Loucy (cell line): ENCODE measurements around the gene BANP.

Source experiments
- H2AFZ ChIP-seq: fragments of 200-600 bp; sonication (generic); 2 replicates; pipeline ENCODE4 v1.6.0; 2016; ENCODE audit warnings: antibody characterized with exemption, mild to moderate bottlenecking, low read length, moderate library complexity
- H3F3A ChIP-seq: fragments of 200-600 bp; 2 replicates; pipeline ENCODE4 v1.6.0; 2016; ENCODE audit warnings: antibody characterized with exemption, low read depth, mild to moderate bottlenecking
- H3K27me3 ChIP-seq: fragments of 200-600 bp; sonication (generic); 2 replicates; pipeline ENCODE4 v1.6.1; 2014; ENCODE audit warnings: low read length, mild to moderate bottlenecking; ENCODE audit not compliant: insufficient read depth, poor library complexity, severe bottlenecking
- H3K36me3 ChIP-seq: fragments of 200-600 bp; sonication (generic); 2 replicates; pipeline ENCODE4 v1.6.1; 2016; ENCODE audit warnings: low read length; ENCODE audit not compliant: insufficient read depth
- H3K4me1 ChIP-seq: fragments of 200-600 bp; sonication (generic); 2 replicates; pipeline ENCODE4 v1.5.1; 2014; ENCODE audit warnings: low read length, mild to moderate bottlenecking; ENCODE audit not compliant: insufficient read depth, poor library complexity, severe bottlenecking
- H3K4me2 ChIP-seq: fragments of 200-600 bp; sonication (generic); 2 replicates; pipeline ENCODE4 v1.6.0; 2014; ENCODE audit warnings: antibody characterized with exemption, low read length, low read depth, mild to moderate bottlenecking; ENCODE audit not compliant: poor library complexity, severe bottlenecking
- H3K4me3 ChIP-seq: fragments of 200-600 bp; sonication (generic); 2 replicates; pipeline ENCODE4 v1.5.1; 2014; ENCODE audit warnings: low read length, mild to moderate bottlenecking, mixed read lengths; ENCODE audit not compliant: poor library complexity, severe bottlenecking
- H3K79me2 ChIP-seq: fragments of 200-600 bp; sonication (generic); 2 replicates; pipeline ENCODE4 v1.6.1; 2014; ENCODE audit warnings: low read length; ENCODE audit not compliant: insufficient read depth
- H3K9ac ChIP-seq: fragments of 200-600 bp; sonication (generic); 2 replicates; pipeline ENCODE4 v1.6.0; 2014; ENCODE audit warnings: mild to moderate bottlenecking, low read depth, low read length, moderate library complexity; ENCODE audit not compliant: poor library complexity, severe bottlenecking
- H3K9me2 ChIP-seq: fragments of 200-600 bp; sonication (generic); replicated peaks from 2 replicates; pipeline ENCODE4 v1.6.1; 2016; ENCODE audit warnings: low read depth, low read length, mixed read lengths
- H3K9me3 ChIP-seq: fragments of 200-600 bp; sonication (generic); 2 replicates; pipeline ENCODE4 v1.6.1; 2014; ENCODE audit warnings: mild to moderate bottlenecking, antibody characterized with exemption, low read length, low read depth; ENCODE audit not compliant: insufficient read depth
- H4K20me1 ChIP-seq: fragments of 200-600 bp; sonication (generic); 2 replicates; pipeline ENCODE4 v1.6.0; 2014; ENCODE audit warnings: antibody characterized with exemption, low read length, mild to moderate bottlenecking; ENCODE audit not compliant: insufficient read depth, poor library complexity, severe bottlenecking
- EZH2phosphoT487 ChIP-seq: fragments of 200-600 bp; IDR thresholded peaks from 2 replicates; pipeline ENCODE4 v1.6.1; 2018; ENCODE audit warnings: antibody characterized with exemption, mild to moderate bottlenecking, moderate library complexity, borderline replicate concordance
- TF ChIP-seq, protein P1 (sequence below): fragments of 200-600 bp; sonication (generic); conservative IDR thresholded peaks from 2 replicates; pipeline ENCODE4 v1.5.1; 2014; ENCODE audit warnings: mild to moderate bottlenecking, antibody characterized with exemption, low read length

BANP gene

DNA sequence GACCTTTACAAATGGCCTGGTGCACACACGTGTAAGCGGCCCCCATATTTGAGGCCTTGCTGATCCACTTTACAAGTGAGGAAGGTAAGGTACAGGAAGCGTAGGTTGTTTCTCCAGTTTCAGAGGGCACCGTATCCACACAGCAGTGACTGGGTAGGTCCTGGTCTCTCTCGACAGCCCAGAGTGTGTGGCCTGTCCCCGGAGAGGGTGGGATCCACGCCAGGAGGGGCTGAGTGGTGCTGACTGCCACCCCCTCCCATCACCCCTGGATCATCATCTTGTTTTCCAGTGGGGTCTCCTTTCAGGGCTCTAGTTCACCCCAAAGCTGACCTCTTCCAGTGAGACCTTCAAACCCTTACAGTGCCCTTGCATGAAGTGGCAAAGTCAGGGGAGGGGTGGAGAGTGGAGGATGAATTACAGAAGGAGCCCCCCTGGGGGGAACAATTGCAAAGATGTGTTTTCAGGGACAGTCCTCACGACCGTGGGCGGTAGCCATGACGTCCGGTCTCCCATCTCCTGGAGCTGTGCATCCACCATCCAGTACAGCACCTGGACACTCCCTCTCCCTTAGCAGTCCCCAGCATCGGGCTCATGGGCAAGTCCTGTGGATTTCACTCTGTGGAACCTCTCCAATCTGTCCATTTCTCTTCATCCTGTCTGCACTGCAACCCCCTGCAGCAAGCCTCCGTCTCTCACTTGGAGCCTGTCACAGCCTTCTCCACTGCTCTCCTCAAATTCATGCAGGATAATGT, 4.5 kb upstream of the BANP start:
- no peak overlapping the region for H3K9ac ChIP-seq
- no peak overlapping the region for H3K4me2 ChIP-seq
- H3K9me3 ChIP-seq, result no peaks in the 10 kb centered on the region
- no peak overlapping the region for H3K4me3 ChIP-seq
- H3K36me3 ChIP-seq, result no peaks in the 10 kb centered on the region
- no peak overlapping the region for H2AFZ ChIP-seq
- no peaks in the 10 kb centered on the region for H4K20me1 ChIP-seq
- H3K4me1 ChIP-seq, result no peaks in the 10 kb centered on the region
- no peaks in the 10 kb centered on the region for H3K9me2 ChIP-seq
- no peaks in the 10 kb centered on the region for H3K27me3 ChIP-seq
- H3K79me2 ChIP-seq, result peaks cover 2% of the 10 kb centered on the region; the same call in 1 of the 2 replicates
- no peaks in the 10 kb centered on the region for H3F3A ChIP-seq
- TF ChIP-seq, protein P1, sequence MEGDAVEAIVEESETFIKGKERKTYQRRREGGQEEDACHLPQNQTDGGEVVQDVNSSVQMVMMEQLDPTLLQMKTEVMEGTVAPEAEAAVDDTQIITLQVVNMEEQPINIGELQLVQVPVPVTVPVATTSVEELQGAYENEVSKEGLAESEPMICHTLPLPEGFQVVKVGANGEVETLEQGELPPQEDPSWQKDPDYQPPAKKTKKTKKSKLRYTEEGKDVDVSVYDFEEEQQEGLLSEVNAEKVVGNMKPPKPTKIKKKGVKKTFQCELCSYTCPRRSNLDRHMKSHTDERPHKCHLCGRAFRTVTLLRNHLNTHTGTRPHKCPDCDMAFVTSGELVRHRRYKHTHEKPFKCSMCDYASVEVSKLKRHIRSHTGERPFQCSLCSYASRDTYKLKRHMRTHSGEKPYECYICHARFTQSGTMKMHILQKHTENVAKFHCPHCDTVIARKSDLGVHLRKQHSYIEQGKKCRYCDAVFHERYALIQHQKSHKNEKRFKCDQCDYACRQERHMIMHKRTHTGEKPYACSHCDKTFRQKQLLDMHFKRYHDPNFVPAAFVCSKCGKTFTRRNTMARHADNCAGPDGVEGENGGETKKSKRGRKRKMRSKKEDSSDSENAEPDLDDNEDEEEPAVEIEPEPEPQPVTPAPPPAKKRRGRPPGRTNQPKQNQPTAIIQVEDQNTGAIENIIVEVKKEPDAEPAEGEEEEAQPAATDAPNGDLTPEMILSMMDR, result no peak
- no peak for TF ChIP-seq EZH2phosphoT487

DNA sequence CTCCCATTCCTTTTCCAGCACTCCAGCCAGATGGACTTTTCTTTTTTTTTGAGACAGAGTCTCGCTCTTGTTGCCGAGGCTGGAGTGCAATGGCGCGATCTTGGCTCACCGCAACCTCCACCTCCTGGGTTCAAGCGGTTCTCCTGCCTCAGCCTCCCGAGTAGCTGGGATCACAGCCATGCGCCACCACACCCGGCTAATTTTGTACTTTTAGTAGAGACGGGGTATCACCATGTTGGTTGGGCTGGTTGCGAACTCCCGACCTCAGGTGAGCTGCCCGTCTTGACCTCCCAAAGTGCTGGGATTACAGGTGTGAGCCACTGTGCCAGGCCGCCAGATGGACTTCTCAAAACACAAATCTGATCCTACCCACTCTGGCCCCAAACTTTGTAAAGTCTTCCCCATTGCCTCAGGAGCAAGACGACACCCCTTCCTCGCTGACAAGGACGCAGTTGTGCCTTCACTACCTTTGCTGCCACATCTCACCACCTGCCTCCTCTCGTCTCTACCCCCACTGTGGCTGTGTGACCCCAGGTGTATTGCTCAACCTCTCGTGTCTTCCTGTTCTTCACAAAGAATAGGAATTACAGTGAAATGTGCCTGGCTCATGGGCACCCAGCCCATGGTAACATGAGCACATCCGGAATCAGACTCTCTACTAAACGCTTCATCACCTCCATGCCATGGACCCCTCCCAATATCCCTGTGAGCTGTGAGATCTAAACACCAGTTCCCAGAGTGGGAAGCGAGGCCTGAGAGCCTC, 3.7 kb upstream of the BANP start:
- Histone ChIP-seq H3K9ac (no peak overlapping the region), H3K4me3 (no peak overlapping the region), H3F3A (no peaks in the 10 kb centered on the region), H3K9me2 (no peaks in the 10 kb centered on the region), H3K27me3 (no peaks in the 10 kb centered on the region), H3K79me2 (peaks cover 10% of the 10 kb centered on the region), H3K4me1 (peaks cover 5% of the 10 kb centered on the region), H3K9me3 (no peaks in the 10 kb centered on the region), H4K20me1 (no peaks in the 10 kb centered on the region), H3K36me3 (no peaks in the 10 kb centered on the region), H3K4me2 (no peak overlapping the region), H2AFZ (no peak overlapping the region)
- TF ChIP-seq, protein P1, result no peak
- TF ChIP-seq EZH2phosphoT487, result no peak

DNA sequence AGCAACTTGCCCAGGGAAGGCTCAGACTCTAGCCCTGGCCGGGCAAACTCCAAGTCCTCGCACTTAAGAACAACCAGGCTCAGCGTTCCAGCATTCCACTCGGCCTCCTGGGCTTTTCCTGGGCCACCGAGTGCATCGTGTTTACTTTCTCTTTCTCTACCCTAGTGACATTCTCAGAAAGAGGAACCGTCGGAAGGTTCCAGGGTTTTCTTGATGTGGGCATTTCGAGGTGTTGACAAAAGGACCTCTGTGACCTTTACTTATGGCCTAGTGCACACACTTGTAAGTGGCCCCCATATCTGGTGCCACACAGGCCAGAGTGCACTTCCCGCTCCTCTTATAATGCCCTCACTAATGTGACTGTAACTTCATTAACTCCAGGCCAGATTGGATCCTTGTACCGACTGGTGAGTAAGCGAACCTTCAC, 3.1 kb upstream of the BANP start:
- Histone ChIP-seq H3K36me3 (no peaks in the 10 kb centered on the region), H3K4me2 (no peak overlapping the region), H2AFZ (no peak overlapping the region), H4K20me1 (no peaks in the 10 kb centered on the region), H3K9me2 (no peaks in the 10 kb centered on the region), H3F3A (no peaks in the 10 kb centered on the region), H3K27me3 (no peaks in the 10 kb centered on the region), H3K4me1 (peaks cover 8% of the 10 kb centered on the region), H3K9ac (no peak overlapping the region), H3K79me2 (peaks cover 16% of the 10 kb centered on the region), H3K4me3 (no peak overlapping the region), H3K9me3 (no peaks in the 10 kb centered on the region)
- TF ChIP-seq, protein P1, result no peak
- no peak for TF ChIP-seq EZH2phosphoT487
